GM19372 (cell line): ENCODE measurements around the gene LYRM1.
"Not testable (repeated sequence)": the region's sequence is repeated elsewhere in the genome, so short reads cannot be mapped to it uniquely, and the experiment has no call there.

Source experiments
- ATAC-seq: cut with Tn5 transposase; IDR thresholded peaks from one replicate; pipeline ENCODE4 v1.9.1; 2021; ENCODE audit warnings: mild to moderate bottlenecking, low read depth, moderate library complexity; ENCODE audit not compliant: unreplicated experiment

LYRM1 gene

GRCh38 chr16:20900299-20901067 is at the start of gene LYRM1, which contains the start of gene DCUN1D3:
Gene LYRM1 (plus strand): TSS chr16:20900771. CDS start chr16:20915556, 14,785 bp downstream.
Gene DCUN1D3 (minus strand): TSS chr16:20900358. CDS start chr16:20862538, 37,820 bp downstream.
- ATAC-seq = peak; percentile 70

GRCh38 chr16:20850981-20851380 is 49.6 kb upstream of the LYRM1 start:
- no peak for ATAC-seq

GRCh38 chr16:20851601-20852000 is 49.0 kb upstream of the LYRM1 start:
- ATAC-seq = no peak

- ATAC-seq = no peak
Measured at GRCh38 chr16:20853143-20853542, 47.4 kb upstream of the LYRM1 start.

GRCh38 chr16:20853981-20854620 is 46.5 kb upstream of the LYRM1 start:
- ATAC-seq = no peak

GRCh38 chr16:20854963-20855362 is 45.6 kb upstream of the LYRM1 start:
- no peak for ATAC-seq

GRCh38 chr16:20857281-20857680 is 43.3 kb upstream of the LYRM1 start:
- ATAC-seq = no peak

- ATAC-seq = no peak
Measured at GRCh38 chr16:20859229-20859628, 41.3 kb upstream of the LYRM1 start.

GRCh38 chr16:20859699-20860098 is 40.9 kb upstream of the LYRM1 start:
- ATAC-seq = no peak

GRCh38 chr16:20860361-20860760 is 40.2 kb upstream of the LYRM1 start:
- ATAC-seq = no peak

GRCh38 chr16:20860995-20861394 is 39.6 kb upstream of the LYRM1 start:
- not testable (repeated sequence) for ATAC-seq

- no peak for ATAC-seq
Measured at GRCh38 chr16:20862162-20862960, 38.2 kb upstream of the LYRM1 start.

GRCh38 chr16:20864376-20864775 is 36.2 kb upstream of the LYRM1 start:
- not testable (repeated sequence) for ATAC-seq

GRCh38 chr16:20865420-20866131 is 35.0 kb upstream of the LYRM1 start:
- peak; percentile 76 for ATAC-seq

GRCh38 chr16:20866145-20866772 is 34.3 kb upstream of the LYRM1 start:
- ATAC-seq = peak; percentile 23

GRCh38 chr16:20866801-20867200 is 33.8 kb upstream of the LYRM1 start:
- no peak for ATAC-seq

GRCh38 chr16:20867585-20867984 is 33.0 kb upstream of the LYRM1 start:
- no peak for ATAC-seq

- no peak for ATAC-seq
Measured at GRCh38 chr16:20868890-20869289, 31.7 kb upstream of the LYRM1 start.

GRCh38 chr16:20870122-20870820 is 30.3 kb upstream of the LYRM1 start:
- ATAC-seq = no peak
